Psoas muscle (tissue), 8 donors: ENCODE results near the gene SPDEF. TPM values are rescaled to one million over a fixed set of nuclear protein-coding genes. Genes with fewer than 3 reads are reported as not detected.

Experiments used
- ATAC-seq, 4 donors: fragments of 200-7000 bp; cut with Tn5 transposase; one replicate each; pipeline ENCODE4 v1.9.1; 2020; ENCODE audit warnings: moderate library complexity in 3 of 4, mild to moderate bottlenecking in 2 of 4
- DNase-seq, 2 donors: peaks; one replicate each; pipeline ENCODE4 v3.0.0-alpha.2; 2020
- H3K27ac ChIP-seq: fragments of 200-600 bp; one replicate; pipeline ENCODE4 v1.8.0; 2022
- H3K27me3 ChIP-seq, 3 donors: fragments of 200-600 bp in 1 of 3; one replicate each; pipeline versions ENCODE4 v1.6.1 to v1.8.0; 2013 to 2022; ENCODE audit warnings: low read length in 2 of 3, mild to moderate bottlenecking in 2 of 3, moderate library complexity in 1 of 3; ENCODE audit not compliant: insufficient read depth in 3 of 3
- H3K36me3 ChIP-seq, 2 donors: fragments of 200-600 bp in 1 of 2; one replicate each; pipeline versions ENCODE4 v1.6.1 to v1.8.0; 2013 to 2022; ENCODE audit warnings: low read depth in 1 of 2, mild to moderate bottlenecking in 1 of 2, moderate library complexity in 1 of 2; ENCODE audit not compliant: insufficient read depth in 1 of 2
- H3K4me1 ChIP-seq: fragments of 200-600 bp; one replicate; pipeline ENCODE4 v1.8.0; 2022
- H3K4me3 ChIP-seq: fragments of 200-600 bp; one replicate; pipeline ENCODE4 v1.8.0; 2022; ENCODE audit warnings: mild to moderate bottlenecking
- H3K9me3 ChIP-seq: fragments of 200-600 bp; one replicate; pipeline ENCODE4 v1.8.0; 2022
- CTCF ChIP-seq: fragments of 200-600 bp; IDR thresholded peaks from one replicate; pipeline ENCODE4 v1.8.0; 2022; ENCODE audit warnings: antibody characterized with exemption
- WGBS, 3 donors: extraction: QIAGEN DNeasy Blood & Tissue Kit; methylation state at CpG; one replicate each; pipeline versions ENCODE4 v1.1.6 to v1.1.7; 2013; 5-methylcytosine and 5-hydroxymethylcytosine counted together
- intact Hi-C, 2 donors: fragments of 100-400 bp; cut with DNase I; formaldehyde crosslinking; loops; one replicate each; pipeline versions ENCODE4 v1.11.0 to v1.14.2; 2022
- polyA plus RNA-seq, 3 donors: library from polyadenylated mRNA; stranded (reverse); fragments of 200-250 nt; gene quantifications; one replicate each; pipeline ENCODE4 v1.2.3, GENCODE V29; 2013
- total RNA-seq, 4 donors: library from RNA; stranded (reverse); fragmentation: NEBNext Ultra II Directional in 2 of 4; extraction: Animal tissue kit (Norgen Biotek cat#: 25700) in 2 of 4; gene quantifications; one replicate each; pipeline versions ENCODE4 v1.2.1 to v1.2.4, GENCODE V29; 2021 to 2023
- donor health status: healthy with polysubstance abuse.
- donor health status: DM: no; HTN: no; CAD: no; lungs with moderate emphysema.
- donor health status: Bipolar disorder and iron deficiency.
- donor health status: healthy.
- donor health status: DM: yes; HTN: yes; CAD: no.
- donor health status: DM: no; HTN: no; CAD: no.
- donor health status: DM: no; HTN: no; CAD: no.
- donor health status: DM: yes; HTN: yes; CAD: no.

SPDEF gene
- total and polyA plus RNA-seq, 7 donors, result 0.03 to 0.22 (median 0.21) TPM; not detected in 2

DNA sequence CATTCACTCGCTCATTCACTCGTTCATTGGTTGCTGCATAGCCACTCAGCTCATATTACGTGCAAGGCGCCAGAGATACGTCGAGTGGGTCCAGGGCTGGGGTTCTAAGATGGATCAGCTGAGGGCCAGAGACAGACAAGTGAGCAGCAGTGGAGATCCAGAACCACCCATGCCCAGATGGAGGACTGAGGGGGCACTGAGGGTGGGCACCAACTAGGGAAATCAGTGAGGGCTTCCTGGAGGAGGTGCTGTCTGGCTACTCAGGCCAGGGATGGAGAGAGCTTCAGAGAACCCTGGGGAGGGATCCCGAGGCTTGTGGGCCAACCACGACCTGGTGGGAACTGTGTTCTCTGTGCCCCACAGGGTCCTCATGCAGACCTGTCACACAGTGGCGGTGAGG is 364 bp upstream of the SPDEF start:
- Histone ChIP-seq H3K9me3 (peaks cover 6% of the 10 kb centered on the region), H3K4me1 (no peaks in the 10 kb centered on the region), H3K27ac (no peak overlapping the region), H3K36me3 (no peaks in the 10 kb centered on the region), H3K4me3 (no peak overlapping the region), H3K27me3 (no peaks in the 10 kb centered on the region)
- WGBS, 3 donors, result 62 to 72% (median 63%) methylated on average over 9 of the region's 9 CpGs
- no peak for TF ChIP-seq CTCF
- DNase-seq, result no peak
- intact Hi-C loops, result no loop called here
- ATAC-seq, result no peak

DNA sequence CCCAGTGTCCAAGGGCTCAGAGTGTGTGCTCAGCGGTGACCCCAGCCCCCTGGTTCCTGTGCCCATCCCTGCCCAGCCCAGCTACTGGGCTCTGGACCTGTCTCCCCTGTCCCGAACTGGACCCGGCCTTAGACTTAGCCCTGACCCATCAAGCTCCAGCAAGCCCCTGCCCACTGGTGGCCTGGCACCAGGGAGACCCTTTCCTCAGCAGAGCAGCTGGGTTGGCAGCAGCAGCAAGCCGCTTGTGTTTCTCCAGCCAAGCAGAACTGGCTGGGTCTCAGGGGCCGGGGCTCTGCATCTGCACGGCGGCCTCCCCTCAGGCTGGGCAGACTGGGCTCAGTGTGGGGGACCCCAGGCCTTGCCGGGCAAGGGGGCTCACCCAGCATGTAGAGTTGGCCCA is 801 bp downstream of the SPDEF start:
- DNase-seq (no peak), ATAC-seq (no peak)
- H3K4me1 ChIP-seq, result no peaks in the 10 kb centered on the region
- WGBS, 3 donors, result 68 to 79% (median 75%) methylated on average over 8 of the region's 8 CpGs
- no peaks in the 10 kb centered on the region for H3K36me3 ChIP-seq
- no peak for TF ChIP-seq CTCF
- intact Hi-C loops, result no loop called here
- peaks cover 6% of the 10 kb centered on the region for H3K9me3 ChIP-seq
- no peak overlapping the region for H3K27ac ChIP-seq
- H3K27me3 ChIP-seq, result no peaks in the 10 kb centered on the region
- no peak overlapping the region for H3K4me3 ChIP-seq

DNA sequence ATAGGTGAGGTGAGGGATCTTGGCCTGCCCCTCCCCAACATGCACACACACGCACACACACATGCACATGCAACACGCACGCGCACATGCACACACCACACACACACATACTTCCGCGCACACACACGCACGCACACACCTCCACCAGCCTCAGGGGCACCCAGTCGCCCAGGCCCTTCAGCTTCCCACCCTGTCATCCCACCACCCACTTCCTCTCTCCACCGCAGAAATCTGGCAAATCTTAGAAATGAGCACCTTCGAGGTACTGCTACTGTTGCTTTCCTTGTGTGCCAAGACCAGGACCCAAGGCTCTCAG is 1.2 kb downstream of the SPDEF start:
- DNase-seq (no peak), ATAC-seq (no peak)
- Histone ChIP-seq H3K9me3 (peaks cover 6% of the 10 kb centered on the region), H3K4me1 (no peaks in the 10 kb centered on the region), H3K27ac (no peak overlapping the region), H3K36me3 (no peaks in the 10 kb centered on the region), H3K27me3 (no peaks in the 10 kb centered on the region), H3K4me3 (no peak overlapping the region)
- no peak for TF ChIP-seq CTCF
- WGBS, 3 donors, result 87 to 94% (median 93%) methylated on average over 11 of the region's 11 CpGs
- intact Hi-C loops, result no loop called here

DNA sequence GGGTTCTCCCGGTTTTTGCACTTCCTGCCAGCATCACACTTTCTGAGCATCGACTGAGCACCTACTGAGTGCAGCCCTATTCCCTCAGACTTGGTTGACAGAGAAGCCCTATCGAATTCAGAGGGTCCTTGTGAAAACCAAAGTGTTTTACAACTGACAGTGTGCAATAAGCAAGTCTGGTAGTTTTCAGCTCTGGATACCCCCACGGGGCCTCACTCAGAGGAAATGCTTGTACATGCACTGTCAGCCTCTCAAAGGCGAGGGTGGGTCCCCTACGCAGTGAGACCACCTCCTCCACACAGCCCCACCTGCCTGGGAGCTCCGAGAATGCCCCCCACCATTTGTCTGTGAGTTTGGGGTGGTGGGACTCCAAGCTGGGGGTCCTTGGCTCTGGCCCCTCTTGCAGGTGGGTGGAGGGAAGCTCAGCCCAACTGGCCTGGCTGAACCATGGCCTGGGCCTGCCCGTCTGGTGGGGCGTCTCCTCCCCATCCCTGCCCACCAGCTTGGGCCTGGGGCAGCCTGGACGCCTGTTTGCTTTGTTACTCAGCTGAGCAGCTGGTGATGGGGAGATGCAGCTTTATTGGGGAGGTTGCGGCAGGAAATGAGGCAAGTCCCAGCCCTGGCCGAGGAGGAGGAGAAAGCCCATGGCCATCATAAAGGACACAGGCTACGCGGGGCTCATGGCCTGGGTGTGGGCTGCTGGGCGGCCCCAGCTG is 1.7 kb downstream of the SPDEF start:
- intact Hi-C loops, result no loop called here

More for the DNA sequence above, 1.7 kb downstream of the SPDEF start:
- Histone ChIP-seq H3K27ac (no peak overlapping the region), H3K9me3 (peaks cover 6% of the 10 kb centered on the region), H3K4me3 (no peak overlapping the region), H3K27me3 (no peaks in the 10 kb centered on the region), H3K36me3 (no peaks in the 10 kb centered on the region), H3K4me1 (no peaks in the 10 kb centered on the region)
- ATAC-seq (no peak), DNase-seq (no peak)
- no peak for TF ChIP-seq CTCF
- 44 to 56% (median 51%) methylated on average over 15 of the region's 15 CpGs for WGBS, 3 donors
